Activated CD4-positive, alpha-beta T cell treated with anti-CD3 and anti-CD28 coated beads for 4 hours (primary cell): ENCODE measurements around the gene KRT7.

Source experiments
- DNase-seq, 2 donors: peaks; one replicate each; pipeline ENCODE4 v3.0.0-alpha.2; 2020

Gene KRT7

DNA sequence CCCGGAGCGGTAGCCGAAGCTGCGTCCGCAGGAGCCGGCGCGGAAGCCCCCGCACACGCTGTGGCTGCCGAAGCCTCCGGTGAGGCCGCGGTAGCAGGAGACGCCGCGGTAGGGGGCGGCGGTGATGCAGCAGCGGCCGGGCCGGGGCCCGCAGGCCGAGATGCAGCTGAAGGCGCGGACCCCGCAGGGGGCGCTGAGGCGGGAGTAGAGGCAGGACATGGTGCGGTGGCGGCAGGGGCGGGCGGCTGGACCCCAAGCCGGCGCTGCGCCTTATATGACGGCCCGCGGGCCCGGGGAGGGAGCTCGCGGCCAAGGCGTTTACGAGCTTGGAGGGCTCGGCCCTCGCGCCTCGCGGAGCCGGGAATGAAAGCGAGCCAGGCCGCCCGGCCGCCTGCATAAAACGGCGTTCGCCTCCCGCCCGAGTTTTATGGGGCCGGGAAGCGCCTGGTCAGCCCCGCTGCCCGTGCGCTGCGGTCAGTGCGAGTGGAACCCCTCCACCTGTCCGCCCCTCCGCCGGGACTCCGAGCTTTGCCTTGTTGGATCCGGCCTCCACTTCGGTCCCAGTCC lies 25.4 kb downstream of the KRT7 start:
- no peak for DNase-seq

DNA sequence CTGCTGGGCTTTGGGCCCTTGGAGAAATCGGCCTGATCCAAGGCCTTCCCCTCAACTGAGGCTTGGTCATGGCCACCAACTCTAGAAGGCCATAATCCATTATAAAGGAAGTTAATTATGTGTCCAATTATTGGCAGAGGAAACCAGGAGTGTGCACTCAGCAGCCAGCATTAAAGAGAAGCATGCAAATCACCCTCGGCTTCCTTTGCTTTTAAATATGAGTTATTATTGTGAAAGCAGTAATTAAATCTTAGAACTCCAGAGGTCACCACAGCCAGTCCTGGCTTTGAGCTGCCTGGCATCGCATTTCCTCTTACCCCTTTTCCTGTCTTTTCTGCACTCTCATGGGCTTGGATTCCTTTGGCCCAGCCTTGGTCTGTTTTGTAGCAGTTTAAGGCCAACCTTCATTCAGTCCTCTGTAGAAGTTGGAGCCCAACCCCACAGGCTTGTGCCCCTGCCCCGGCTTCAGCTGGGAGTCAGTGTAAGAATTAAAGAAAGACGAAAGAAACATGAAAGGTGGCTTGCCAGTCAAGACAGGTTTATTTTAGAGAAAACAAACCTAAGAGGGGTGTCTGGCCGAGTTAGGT lies 26.7 kb downstream of the KRT7 start:
- no peak for DNase-seq

DNA sequence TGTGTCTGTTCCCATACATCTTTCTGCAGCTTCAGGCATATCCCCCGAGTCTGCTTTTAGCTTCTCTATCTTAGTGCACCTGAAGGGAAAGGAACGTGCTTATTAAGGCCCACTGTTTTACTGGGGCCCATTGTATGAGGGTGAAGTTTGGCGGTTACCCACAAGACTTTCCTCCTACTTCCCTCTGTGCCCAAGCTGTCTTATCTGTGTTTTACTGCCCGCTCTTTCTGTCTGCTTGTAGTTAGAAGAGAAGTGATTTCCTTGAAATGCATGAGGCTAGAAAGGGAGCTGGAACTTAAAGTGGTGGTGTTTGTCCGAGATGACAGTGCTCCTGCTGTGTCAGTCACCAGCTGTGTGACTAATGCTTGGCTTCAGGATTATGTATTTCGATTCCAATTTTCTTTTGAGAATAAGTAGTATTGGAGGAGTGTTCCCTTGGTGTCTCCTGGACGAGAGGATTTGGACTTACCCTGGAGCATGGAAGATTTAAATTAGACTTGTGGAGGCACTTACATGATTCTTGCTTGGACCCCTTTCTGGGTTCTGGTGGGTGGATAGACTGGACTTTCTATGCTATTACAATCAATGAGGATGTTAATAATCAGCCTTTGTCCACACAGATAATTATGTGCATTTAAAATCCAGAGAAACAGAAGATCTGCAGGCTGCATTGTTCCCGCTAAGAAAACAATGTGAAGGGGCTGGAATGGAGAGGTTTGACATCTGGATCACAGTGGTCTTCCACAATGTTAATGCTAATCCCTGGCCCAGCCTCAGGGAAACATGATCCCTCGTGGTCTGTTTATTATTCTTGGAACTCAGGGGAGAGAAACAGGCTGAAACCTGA lies 27.5 kb downstream of the KRT7 start:
- DNase-seq: no peak

- no peak for DNase-seq
Observed at GRCh38 chr12:52261208-52261484, 28.1 kb downstream of the KRT7 start.

DNA sequence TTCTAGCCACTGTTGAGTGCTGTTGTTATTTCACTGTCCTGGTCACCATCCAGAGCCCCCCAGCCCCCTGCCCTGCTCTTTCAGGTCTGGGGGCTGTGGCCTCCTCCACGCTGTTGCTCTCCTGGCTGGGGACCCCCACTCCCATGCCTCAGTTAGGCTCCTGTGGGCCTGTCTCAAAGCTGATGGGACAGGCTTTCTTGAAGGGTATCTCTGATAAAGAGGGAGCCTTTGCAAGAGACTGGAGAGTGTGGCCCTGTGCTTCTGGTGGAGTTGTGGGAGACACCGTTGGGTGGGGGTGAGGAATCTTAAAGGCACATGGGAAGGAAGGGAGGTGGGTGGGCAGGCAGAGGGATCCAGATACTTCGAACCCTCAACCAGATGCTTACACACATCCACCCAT lies 29.2 kb downstream of the KRT7 start:
- no peak for DNase-seq

GRCh38 chr12:52263761-52264434 lies 30.9 kb downstream of the KRT7 start:
- no peak for DNase-seq

DNA sequence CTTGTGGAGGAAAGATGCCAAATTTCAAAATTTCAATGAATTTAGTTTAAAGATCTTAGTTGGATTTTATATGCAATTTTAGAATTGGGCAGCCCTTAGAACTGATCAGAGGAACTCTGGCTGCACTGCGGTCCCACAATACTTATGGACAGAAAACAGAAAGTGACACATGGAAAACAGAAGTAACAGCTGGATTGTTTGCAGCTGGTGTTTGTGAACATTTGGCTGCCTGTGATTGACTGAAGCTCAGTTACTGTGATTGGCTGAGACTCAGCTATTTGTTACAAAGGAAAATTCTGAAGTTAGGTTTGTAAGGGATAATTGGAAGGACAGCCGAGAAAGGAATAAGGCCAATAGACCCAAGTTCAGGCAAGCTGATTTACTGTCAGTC lies 31.4 kb downstream of the KRT7 start:
- DNase-seq: no peak

DNA sequence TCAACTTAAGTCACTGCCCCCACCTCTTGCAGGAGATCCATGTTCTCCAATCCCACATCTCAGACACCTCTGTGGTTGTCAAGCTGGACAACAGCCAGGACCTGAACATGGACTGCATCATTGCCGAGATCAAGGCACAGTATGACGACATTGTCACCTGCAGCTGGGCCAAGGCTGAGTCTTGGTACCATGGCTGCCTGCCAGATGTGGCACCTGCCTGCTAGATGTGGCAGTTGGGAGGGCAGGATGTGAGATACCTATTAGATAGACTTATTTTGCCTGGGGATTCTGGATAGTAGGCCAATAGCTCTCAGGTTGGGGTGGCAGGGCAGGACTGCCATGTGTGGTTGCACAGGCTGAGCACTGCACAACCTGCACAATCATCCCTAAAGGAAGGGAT lies 33.5 kb downstream of the KRT7 start:
- no peak for DNase-seq

- no peak for DNase-seq
Observed at GRCh38 chr12:52267266-52267665, 34.2 kb downstream of the KRT7 start.

- no peak for DNase-seq
Observed at GRCh38 chr12:52267699-52268098, 34.7 kb downstream of the KRT7 start.

GRCh38 chr12:52268212-52268611 lies 35.2 kb downstream of the KRT7 start:
- no peak for DNase-seq

- no peak for DNase-seq
Observed at GRCh38 chr12:52270541-52271070, 37.6 kb downstream of the KRT7 start.

DNA sequence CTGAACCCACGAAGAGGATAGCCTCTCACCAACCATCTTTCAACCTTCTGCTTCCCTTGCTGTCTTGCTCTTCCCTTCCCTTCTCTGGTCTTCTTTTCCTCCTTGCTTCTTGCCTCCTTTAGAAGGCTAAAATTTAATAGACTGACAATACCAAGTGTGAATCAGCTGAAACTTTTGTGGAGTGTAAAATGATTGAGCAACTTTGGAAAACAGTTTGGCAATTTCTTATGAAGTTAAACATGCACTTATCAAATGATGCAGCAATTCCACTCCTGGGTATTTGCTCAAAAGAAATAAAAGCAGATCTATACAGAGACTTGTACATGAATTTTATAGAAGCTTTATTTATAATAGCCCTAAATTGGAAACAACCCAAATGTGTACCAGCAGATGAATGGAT lies 38.1 kb downstream of the KRT7 start:
- DNase-seq: no peak

DNA sequence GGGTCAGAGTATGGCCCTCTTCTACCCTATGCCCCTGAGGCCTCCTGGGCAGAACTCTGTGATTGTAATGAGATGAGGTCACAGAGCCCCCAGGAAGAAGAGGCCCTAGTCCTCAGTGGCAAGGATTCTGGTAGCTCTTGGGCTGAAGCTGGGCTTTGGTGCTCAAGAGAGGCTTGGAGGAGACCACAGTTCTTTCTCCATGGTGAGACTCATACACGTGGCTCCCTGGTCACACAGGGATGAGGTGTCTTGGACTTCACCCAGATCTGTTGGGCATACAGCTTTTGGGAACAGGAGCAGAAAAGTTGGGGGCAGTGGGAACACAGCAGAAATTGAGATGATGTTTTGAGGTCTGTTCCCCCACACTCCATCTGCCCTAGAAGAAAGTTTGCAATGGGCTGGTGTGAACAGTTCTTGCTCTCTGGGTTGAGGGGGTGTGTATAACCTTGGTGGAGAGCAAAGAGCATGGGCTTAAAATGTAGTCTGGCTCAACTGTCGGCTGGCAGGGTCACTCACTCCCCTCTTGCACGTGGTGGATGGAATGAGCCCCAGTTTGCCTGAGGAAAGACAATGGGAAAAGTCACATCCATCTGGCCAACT lies 41.6 kb downstream of the KRT7 start, which contains the start of gene KRT86:
KRT86 (plus strand) TSS at position 125 of the 600 bp plus-strand sequence. CDS start 27,272 bp downstream, outside the sequence.
- no peak for DNase-seq

- no peak for DNase-seq
Observed at GRCh38 chr12:52275686-52276085, 42.6 kb downstream of the KRT7 start.

GRCh38 chr12:52277486-52278245 lies 44.6 kb downstream of the KRT7 start:
- DNase-seq: no peak

GRCh38 chr12:52278575-52279421 lies 45.8 kb downstream of the KRT7 start:
- peak; percentile 41 to 68 for DNase-seq

GRCh38 chr12:52279422-52280318 lies 46.6 kb downstream of the KRT7 start:
- no peak for DNase-seq

DNA sequence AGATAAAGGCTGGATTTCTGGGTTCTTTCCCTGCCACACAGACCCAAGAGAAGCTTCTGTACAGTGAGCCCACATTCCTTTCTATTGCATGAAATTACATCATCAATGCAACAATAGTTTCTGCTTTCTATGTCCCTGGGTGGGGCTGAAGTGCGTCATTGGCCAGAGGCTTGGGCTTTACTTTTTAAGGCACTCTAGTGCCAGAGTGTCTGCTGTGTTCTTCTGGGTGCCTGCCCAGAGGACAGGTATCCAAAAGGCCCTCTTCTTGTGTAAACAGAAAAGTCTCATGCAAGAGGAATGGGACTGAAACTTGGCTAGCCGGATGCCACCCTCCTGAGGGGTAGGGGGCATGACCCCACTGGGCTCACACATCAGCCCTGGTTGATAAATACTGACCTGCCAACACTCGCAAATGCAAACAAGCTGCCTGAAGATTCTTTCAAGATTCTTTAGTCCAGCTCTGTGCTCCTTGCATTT lies 47.3 kb downstream of the KRT7 start:
- no peak for DNase-seq
